K562 (cell line): ENCODE measurements around the gene HPSE2. TPM values are rescaled to one million over a fixed set of nuclear protein-coding genes. Genes with fewer than 3 reads are reported as not detected.

ENCODE experiments used
- ATAC-seq: fragments of 200-7000 bp; cut with Tn5 transposase; 3 replicates; pipeline ENCODE4 v1.9.1; 2020; ENCODE audit warnings: moderate library complexity
- BruUV-seq: library from RNA; stranded (reverse); fragments of 400-500 nt; replicated peaks from 2 replicates; lab custom pipeline; 2021; lab: Mats Ljungman, UMichigan
- CTCF ChIA-PET: fragments of 300-600 bp; formaldehyde crosslinking; extraction: SDS; loops from one replicate; lab custom pipeline; 2021; ENCODE audit warnings: low intra/inter-chr PET ratio; lab: Yijun Ruan, JAX
- POLR2A ChIA-PET: fragments of 300-600, 350-650 bp; sonication (Branson Sonifier 250); formaldehyde crosslinking; extraction: SDS; loops from one replicate; lab custom pipeline; 2021; ENCODE audit warnings: antibody characterized with exemption, inconsistent platforms; lab: Yijun Ruan, JAX
- DNase-seq, 4 experiments: peaks; one replicate each; pipeline versions ENCODE4 v3.0.0 to v3.0.0-alpha.2; 2011 to 2018; ENCODE audit warnings: low spot score in 3 of 4, mixed read lengths in 3 of 4; ENCODE audit errors: extremely low read depth in 1 of 4
- FAIRE-seq: peaks from 2 replicates; lab custom pipeline; 2011; peaks lifted over from hg19 to GRCh38; lab: Jason Lieb, UNC
- H2AFZ ChIP-seq: 2 replicates; pipeline ENCODE4 v1.6.0; 2011; ENCODE audit warnings: low read depth, low read length, control low read depth, inconsistent platforms
- H3K27ac ChIP-seq: fragments of 200-600 bp; 3 replicates; pipeline ENCODE4 v1.8.0; 2011; ENCODE audit warnings: low read depth, mild to moderate bottlenecking, control low read depth, inconsistent platforms, low read length, moderate library complexity, mixed read lengths; ENCODE audit errors: extremely low read depth
- H3K27me3 ChIP-seq, 2 experiments: fragments of 300-600 bp in 1 of 2; 2 replicates in 1 of 2; 3 replicates in 1 of 2; pipeline versions ENCODE4 v1.6.0 to v1.8.0; 2011; ENCODE audit warnings: inconsistent platforms in 2 of 2, low read length in 2 of 2, mild to moderate bottlenecking in 1 of 2, mixed read lengths in 1 of 2, moderate library complexity in 1 of 2; ENCODE audit not compliant: control insufficient read depth in 2 of 2, insufficient read depth in 2 of 2
- H3K36me3 ChIP-seq: fragments of 300-600 bp; 3 replicates; pipeline ENCODE4 v1.8.0; 2011; ENCODE audit warnings: mild to moderate bottlenecking, low read length, inconsistent platforms; ENCODE audit not compliant: control insufficient read depth, insufficient read depth
- H3K4me1 ChIP-seq, 2 experiments: fragments of 200-600 bp in 1 of 2; replicated peaks in 1 of 2; 2 replicates in 1 of 2; 3 replicates in 1 of 2; pipeline versions ENCODE4 v1.5.1 to v1.8.0; 2011; ENCODE audit warnings: inconsistent platforms in 2 of 2, low read length in 2 of 2, mild to moderate bottlenecking in 1 of 2, mixed read lengths in 1 of 2, moderate library complexity in 1 of 2; ENCODE audit not compliant: control insufficient read depth in 2 of 2, insufficient read depth in 2 of 2
- H3K4me2 ChIP-seq: 2 replicates; pipeline ENCODE4 v1.6.1; 2011; ENCODE audit warnings: low read length, control low read depth, inconsistent platforms, mixed read lengths; ENCODE audit not compliant: insufficient read depth
- H3K4me3 ChIP-seq: fragments of 200-600 bp; sonication (generic), shearing (Covaris generic); 2 replicates; pipeline ENCODE4 v1.5.1; 2016; ENCODE audit warnings: control low read depth, inconsistent platforms
- H3K79me2 ChIP-seq: fragments of 200-600 bp; 3 replicates; pipeline ENCODE4 v1.8.0; 2011; ENCODE audit warnings: low read length, inconsistent platforms; ENCODE audit not compliant: control insufficient read depth, insufficient read depth
- H3K9ac ChIP-seq, 2 experiments: 2 replicates each; pipeline versions ENCODE4 v1.6.0 to v1.6.1; 2011; ENCODE audit warnings: low read depth in 2 of 2, low read length in 2 of 2, control low read depth in 1 of 2, inconsistent platforms in 1 of 2, mild to moderate bottlenecking in 1 of 2, mixed read lengths in 1 of 2; ENCODE audit not compliant: insufficient read depth in 1 of 2
- H3K9me1 ChIP-seq: one replicate; pipeline ENCODE4 v1.6.0; 2011; ENCODE audit warnings: inconsistent platforms, mild to moderate bottlenecking, low read length, moderate library complexity; ENCODE audit not compliant: control insufficient read depth, insufficient read depth
- H3K9me3 ChIP-seq: replicated peaks from 2 replicates; pipeline ENCODE4 v1.5.1; 2011; ENCODE audit warnings: low read depth, low read length, inconsistent platforms; ENCODE audit not compliant: control insufficient read depth, insufficient read depth
- H4K20me1 ChIP-seq: replicated peaks from 2 replicates; pipeline ENCODE4 v1.6.1; 2011; ENCODE audit warnings: low read length, inconsistent platforms, mixed read lengths; ENCODE audit not compliant: control insufficient read depth, insufficient read depth
- BRD9 ChIP-seq: fragments of 450-650 bp; IDR thresholded peaks from 2 replicates; pipeline ENCODE4 v1.6.1; 2018; ENCODE audit warnings: low read depth; ENCODE audit not compliant: partially characterized antibody
- CBX3 ChIP-seq, 2 experiments: IDR thresholded peaks; 1 replicate in 1 of 2; 2 replicates in 1 of 2; pipeline ENCODE4 v1.6.1; 2012; ENCODE audit warnings: inconsistent platforms in 2 of 2, low read length in 2 of 2, borderline replicate concordance in 1 of 2, control low read depth in 1 of 2
- CHCHD3 ChIP-seq: fragments of 250-450 bp; sonication (Bioruptor Pico); IDR thresholded peaks from 2 replicates; pipeline ENCODE4 v2.1.2; 2022; ENCODE audit warnings: mild to moderate bottlenecking
- CREM ChIP-seq: IDR thresholded peaks from 2 replicates; pipeline ENCODE4 v1.6.1; 2014; ENCODE audit warnings: antibody characterized with exemption, low read depth
- EP300 ChIP-seq: IDR thresholded peaks from 2 replicates; pipeline ENCODE4 v1.6.1; 2012; ENCODE audit warnings: low read length, improper control_type of control experiment
- ILK ChIP-seq: fragments of 450-650 bp; IDR thresholded peaks from 2 replicates; pipeline ENCODE4 v1.6.1; 2016; ENCODE audit warnings: missing genetic modification characterization, low read depth, mild to moderate bottlenecking, missing compliant biosample characterization, moderate library complexity, borderline replicate concordance
- JUND ChIP-seq, 2 experiments: IDR thresholded peaks; 2 replicates in 1 of 2; 3 replicates in 1 of 2; pipeline ENCODE4 v1.6.1; 2011; ENCODE audit warnings: borderline replicate concordance in 2 of 2, low read depth in 2 of 2, low read length in 2 of 2, improper control_type of control experiment in 1 of 2, missing biosample characterization in 1 of 2, missing genetic modification characterization in 1 of 2, missing genetic modification reagents in 1 of 2
- KLF16 ChIP-seq: IDR thresholded peaks from 2 replicates; pipeline ENCODE4 v1.6.1; 2016; ENCODE audit warnings: antibody characterized with exemption
- PATZ1 ChIP-seq: fragments of 250-450 bp; sonication (Bioruptor Pico); IDR thresholded peaks from 2 replicates; pipeline ENCODE4 v1.5.0; 2020; ENCODE audit warnings: mild to moderate bottlenecking, borderline replicate concordance
- PML ChIP-seq: IDR thresholded peaks from 2 replicates; pipeline ENCODE4 v1.6.1; 2012; ENCODE audit warnings: low read length, inconsistent platforms
- RAD51 ChIP-seq: fragments of 450-650 bp; IDR thresholded peaks from 2 replicates; pipeline ENCODE4 v1.7.1; 2016; ENCODE audit warnings: low read depth, mild to moderate bottlenecking, borderline replicate concordance
- RBM14 ChIP-seq: fragments of 200-400 bp; formaldehyde crosslinking; IDR thresholded peaks from 2 replicates; pipeline ENCODE4 v1.6.1; 2018; ENCODE audit warnings: low read depth, mild to moderate bottlenecking, low read length, moderate library complexity, borderline replicate concordance; ENCODE audit not compliant: insufficient read depth
- RBM34 ChIP-seq: fragments of 200-400 bp; formaldehyde crosslinking; IDR thresholded peaks from 2 replicates; pipeline ENCODE4 v1.6.1; 2018; ENCODE audit warnings: low read length, borderline replicate concordance; ENCODE audit not compliant: insufficient read depth
- TRIM28 ChIP-seq: fragments of 450-650 bp; IDR thresholded peaks from 2 replicates; pipeline ENCODE4 v1.6.1; 2017
- ZC3H11A ChIP-seq: IDR thresholded peaks from 2 replicates; pipeline ENCODE4 v1.6.1; 2012; ENCODE audit warnings: low read depth, low read length, improper control_type of control experiment
- ZNF165 ChIP-seq: fragments of 250-450 bp; sonication (Bioruptor Pico); IDR thresholded peaks from 2 replicates; pipeline ENCODE4 v1.4.0; 2020; ENCODE audit warnings: borderline replicate concordance
- ZNF507 ChIP-seq: conservative IDR thresholded peaks from 2 replicates; pipeline ENCODE4 v1.6.1; 2017; ENCODE audit warnings: missing genetic modification characterization, missing compliant biosample characterization
- WGBS: fragments of 100-300 bp; shearing (Covaris generic); methylation state at CpG from one replicate; pipeline ENCODE4 v1.1.6; 2016; ENCODE audit warnings: low coverage, mixed read lengths; ENCODE audit not compliant: insufficient coverage; ENCODE audit errors: missing lambda C conversion rate; 5-methylcytosine and 5-hydroxymethylcytosine counted together
- in situ Hi-C: fragments of 300-500 bp; cut with MboI; formaldehyde crosslinking; loops from 4 replicates; pipeline ENCODE4 v1.15.0; 2018; ENCODE audit warnings: inconsistent platforms, mixed read lengths
- intact Hi-C: fragments of 100-400 bp; cut with micrococcal nuclease; formaldehyde crosslinking; loops from 2 replicates; pipeline ENCODE4 v1.14.2; 2022
- polyA plus RNA-seq, 8 experiments: library from polyadenylated mRNA; depleted of rRNA in 4 of 8; stranded (reverse) in 5 of 8; unstranded in 3 of 8; fragments of >200 nt; fragmentation: Nextera tagmentation in 2 of 8; fragmentation: Illumina TruSeq in 1 of 8; extraction: Ambion mirVana in 2 of 8; extraction: Trizol in 1 of 8; gene quantifications; 2 replicates each; pipeline versions ENCODE4 v1.2.1 to v1.2.3, GENCODE V29; 2011 to 2014; ENCODE audit warnings: inconsistent platforms in 1 of 8, missing spikeins in 1 of 8
- total RNA-seq, 7 experiments: library from RNA; depleted of rRNA in 6 of 7; stranded (reverse); fragments of >200 nt in 6 of 7; fragmentation: Illumina TruSeq in 2 of 7; extraction: Trizol in 2 of 7; gene quantifications; 2 replicates each; pipeline versions ENCODE4 v1.2.1 to v1.2.3, GENCODE V29; 2011 to 2021; ENCODE audit warnings: low replicate concordance in 1 of 7

HPSE2 gene
- total and polyA plus RNA-seq, 9 of the 15 experiments (the other 6 are each of a cell fraction or from before 2014, with no cell fraction given) = 0.03 to 0.10 (median 0.04) TPM; not detected in 2

- Histone ChIP-seq H4K20me1 (no peaks in the 10 kb centered on the region), H3K27me3 (no peaks in the 10 kb centered on the region), H2AFZ (no peak overlapping the region), H3K4me2 (no peak overlapping the region), H3K79me2 (no peaks in the 10 kb centered on the region), H3K27ac (no peak overlapping the region), H3K9me1 (no peaks in the 10 kb centered on the region), H3K9me3 (peaks cover 3% of the 10 kb centered on the region; the same call in 1 of the 2 replicates), H3K36me3 (no peaks in the 10 kb centered on the region), H3K4me3 (no peak overlapping the region), H3K4me1 (no peaks in the 10 kb centered on the region; a peak in 1 of 5 replicates), H3K9ac (no peak overlapping the region)
- ATAC-seq (no peak), FAIRE-seq (no peak), DNase-seq (no peak)
- in situ Hi-C loops (no loop called here), intact Hi-C loops (no loop called here)
- TF ChIP-seq KLF16 (no peak), CHCHD3 (no peak), EP300 (no peak), ZNF507 (tag) (no peak), JUND (IDR thresholded peaks at IDR 0.05; ENCODE audit: borderline replicate concordance, low read depth, low read length) (no peak), JUND (tag; IDR thresholded peaks at IDR 0.05; ENCODE audit: borderline replicate concordance, low read depth, low read length) (no peak), CBX3 (IDR thresholded peaks at IDR 0.05; ENCODE audit: borderline replicate concordance in 1 of 2, low read length in 2 of 2) (no peak), PML (no peak), BRD9 (no peak), PATZ1 (CRISPR knock-in tag) (no peak), ZNF165 (CRISPR knock-in tag) (no peak), ZC3H11A (no peak), TRIM28 (no peak), RAD51 (no peak), RBM14 (no peak), CREM (no peak), RBM34 (no peak), ILK (tag) (no peak)
- POLR2A ChIA-PET = no interaction called here
- 3% methylated on average over 2 of the region's 2 CpGs for WGBS
- BruUV-seq = no TSS peak
- CTCF ChIA-PET = no interaction called here
These were observed 227.6 kb downstream of the HPSE2 start for GRCh38 chr10:99008054-99008453.
